ENCODE results near the gene NDEL1.

Gene NDEL1

DNA sequence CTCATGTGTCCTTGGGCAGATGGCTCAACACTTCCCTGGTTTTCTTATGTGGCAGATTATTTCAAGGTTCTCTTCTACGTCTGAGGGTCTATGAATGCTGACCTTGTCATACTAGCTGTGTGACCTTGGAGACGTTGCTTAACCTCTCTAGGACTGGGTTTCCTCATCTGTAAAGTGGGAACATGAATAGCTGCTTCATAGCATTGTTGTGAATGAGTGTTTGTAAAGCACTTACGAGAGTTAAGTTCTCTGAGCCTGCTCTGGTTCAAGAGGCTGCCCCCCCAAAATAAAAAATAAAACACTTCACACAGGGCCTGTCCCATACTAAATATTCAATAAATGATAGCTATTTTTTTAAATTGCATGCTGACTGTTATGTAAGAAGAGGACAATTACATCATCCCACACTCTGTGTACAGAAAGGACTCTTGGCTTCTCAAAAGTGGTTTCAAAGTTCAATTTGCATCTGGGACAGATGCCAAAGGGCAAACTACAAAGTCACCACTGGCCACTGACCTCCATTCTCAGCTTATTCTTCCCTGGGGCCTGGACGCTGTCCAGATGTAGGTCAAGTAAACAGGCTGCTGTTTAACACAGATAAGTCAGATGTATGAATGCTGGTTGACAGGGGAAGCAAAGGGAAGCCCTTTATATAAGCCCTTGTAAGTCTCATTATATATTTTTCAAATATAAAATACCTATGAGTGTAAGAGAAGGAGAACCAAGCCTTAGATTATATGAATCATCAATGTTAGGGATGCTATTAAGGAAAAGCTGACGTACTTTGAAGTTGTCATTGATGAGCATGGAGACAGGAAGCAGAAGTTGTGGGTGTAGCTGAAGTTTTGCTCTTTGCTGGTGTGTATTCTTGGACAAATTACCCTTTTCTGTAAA lies 15.4 kb upstream of the NDEL1 start:
- Histone ChIP-seq H2AK5ac (ENCODE audit: low read length, severe bottlenecking) (no peak overlapping the region), H3K18ac (ENCODE audit: low read depth in 1 of 2, low read length in 2 of 2) (no peak overlapping the region), H4K8ac (ENCODE audit: low read length) (no peak overlapping the region), H4K91ac (ENCODE audit: low read length) (no peak overlapping the region), H3K14ac (ENCODE audit: low read length in 2 of 2) (no peak overlapping the region), H3K4me1 (ENCODE audit: control insufficient read depth, insufficient read depth, low read depth, low read length) (no peaks in the 10 kb centered on the region), H3K4me2 (ENCODE audit: low read length, poor library complexity, severe bottlenecking) (no peak overlapping the region), H3K4me3 (ENCODE audit: insufficient read depth in 1 of 2, low read depth in 1 of 2, low read length in 2 of 2) (no peak overlapping the region), H2BK120ac (ENCODE audit: low read depth, low read length) (no peak overlapping the region), H3K36me3 (ENCODE audit: control insufficient read depth in 1 of 2, insufficient read depth in 2 of 2, low read depth in 1 of 2, low read length in 2 of 2) (no peaks in the 10 kb centered on the region), H3K23ac (ENCODE audit: low read length in 2 of 2) (no peak overlapping the region), H3K79me1 (replicated peaks; ENCODE audit: low read length, poor library complexity, severe bottlenecking) (no peaks in the 10 kb centered on the region), H3K9me3 (ENCODE audit: control insufficient read depth, low read length) (no peaks in the 10 kb centered on the region), H2BK5ac (ENCODE audit: low read depth, low read length, poor library complexity, severe bottlenecking) (no peak overlapping the region), H3K27ac (ENCODE audit: low read length, poor library complexity, severe bottlenecking) (no peak overlapping the region), H3K27me3 (ENCODE audit: control insufficient read depth in 1 of 2, insufficient read depth in 1 of 2, low read length in 2 of 2) (peaks cover 13 to 16% of the 10 kb centered on the region in 2 experiments), H3K9ac (ENCODE audit: low read length) (peak overlapping the region; percentile 25), H2BK15ac (ENCODE audit: low read depth, poor library complexity, severe bottlenecking) (no peak overlapping the region), H2AFZ (ENCODE audit: low read depth, low read length) (no peak overlapping the region), H3K4ac (ENCODE audit: low read depth in 1 of 2, low read length in 2 of 2) (no peak overlapping the region), H2BK12ac (ENCODE audit: low read length in 2 of 2) (peak overlapping the region in 1 of 2 experiments; percentile 56)
- peak; percentile 80 for DNase-seq
- WGBS: 35% methylated on average over 3 of the region's 5 CpGs

DNA sequence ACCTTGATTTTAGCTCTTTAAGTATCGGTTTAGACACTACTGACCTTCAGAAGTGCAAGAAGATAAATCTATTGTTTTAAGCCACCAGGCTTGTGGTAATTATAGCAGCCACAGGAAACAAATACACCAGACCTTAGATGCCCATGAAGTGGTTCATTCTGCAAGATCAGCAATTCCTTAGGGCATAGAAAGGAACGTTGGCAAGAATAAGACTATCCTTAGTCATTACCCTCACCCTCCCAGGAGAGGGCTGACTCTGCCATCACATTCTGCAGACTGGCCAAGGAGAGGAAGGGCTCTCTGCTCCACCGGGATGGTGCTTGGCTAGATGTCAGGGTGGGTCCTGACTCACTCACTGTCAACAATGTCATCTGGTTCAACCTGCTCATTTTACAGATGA lies 14.1 kb upstream of the NDEL1 start:
- Histone ChIP-seq H3K36me3 (ENCODE audit: control insufficient read depth in 1 of 2, insufficient read depth in 2 of 2, low read depth in 1 of 2, low read length in 2 of 2) (no peaks in the 10 kb centered on the region), H2AK5ac (ENCODE audit: low read length, severe bottlenecking) (no peak overlapping the region), H2AFZ (ENCODE audit: low read depth, low read length) (no peak overlapping the region), H3K14ac (ENCODE audit: low read length in 2 of 2) (no peak overlapping the region), H3K9ac (ENCODE audit: low read length) (no peak overlapping the region), H3K18ac (ENCODE audit: low read depth in 1 of 2, low read length in 2 of 2) (no peak overlapping the region), H4K8ac (ENCODE audit: low read length) (no peak overlapping the region), H3K4ac (ENCODE audit: low read depth in 1 of 2, low read length in 2 of 2) (no peak overlapping the region), H4K91ac (ENCODE audit: low read length) (no peak overlapping the region), H3K23ac (ENCODE audit: low read length in 2 of 2) (no peak overlapping the region), H3K4me1 (ENCODE audit: control insufficient read depth, insufficient read depth, low read depth, low read length) (no peaks in the 10 kb centered on the region), H3K4me2 (ENCODE audit: low read length, poor library complexity, severe bottlenecking) (no peak overlapping the region), H2BK15ac (ENCODE audit: low read depth, poor library complexity, severe bottlenecking) (no peak overlapping the region), H2BK12ac (ENCODE audit: low read length in 2 of 2) (no peak overlapping the region), H3K4me3 (ENCODE audit: insufficient read depth in 1 of 2, low read depth in 1 of 2, low read length in 2 of 2) (no peak overlapping the region), H3K79me1 (replicated peaks; ENCODE audit: low read length, poor library complexity, severe bottlenecking) (no peaks in the 10 kb centered on the region), H3K27ac (ENCODE audit: low read length, poor library complexity, severe bottlenecking) (no peak overlapping the region), H3K9me3 (ENCODE audit: control insufficient read depth, low read length) (no peaks in the 10 kb centered on the region), H2BK5ac (ENCODE audit: low read depth, low read length, poor library complexity, severe bottlenecking) (no peak overlapping the region), H3K27me3 (ENCODE audit: control insufficient read depth in 1 of 2, insufficient read depth in 1 of 2, low read length in 2 of 2) (peaks cover 9 to 16% of the 10 kb centered on the region in 2 experiments), H2BK120ac (ENCODE audit: low read depth, low read length) (no peak overlapping the region)
- no peak for DNase-seq
- 71% methylated on average over 3 of the region's 3 CpGs for WGBS

DNA sequence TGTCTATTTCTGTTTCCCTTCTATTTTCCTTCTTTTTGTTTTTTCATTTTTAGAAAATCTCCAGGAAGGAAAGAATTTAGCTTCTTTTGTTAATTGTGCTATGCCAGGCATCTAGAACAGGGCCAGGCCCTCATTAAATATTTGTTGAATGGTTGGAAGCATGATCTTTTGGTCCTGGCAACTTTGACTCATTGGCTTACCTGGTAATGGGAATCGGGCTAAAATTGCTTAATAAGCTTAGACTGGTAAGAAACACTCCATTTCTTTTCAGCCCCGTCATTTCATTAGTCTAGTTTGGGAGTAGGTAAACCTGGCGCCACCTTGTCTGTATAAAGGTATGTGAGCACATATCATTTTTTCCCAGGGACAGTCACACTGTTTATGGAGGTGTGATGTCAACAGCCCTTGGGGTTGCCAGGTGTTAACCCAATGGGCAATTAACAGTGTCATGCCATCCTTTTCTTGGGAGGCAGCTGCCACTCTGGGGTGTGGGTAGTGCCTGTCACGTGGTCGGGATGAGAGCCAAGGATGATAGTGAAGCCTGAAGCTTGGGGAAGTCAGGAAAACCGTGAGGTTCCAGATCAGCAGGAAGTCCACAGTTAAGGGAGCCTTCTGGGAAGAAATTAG lies 9.5 kb upstream of the NDEL1 start:
- Histone ChIP-seq H2BK15ac (ENCODE audit: low read depth, poor library complexity, severe bottlenecking) (no peak overlapping the region), H3K14ac (ENCODE audit: low read length in 2 of 2) (no peak overlapping the region), H3K4me2 (ENCODE audit: low read length, poor library complexity, severe bottlenecking) (no peak overlapping the region), H3K4me3 (ENCODE audit: insufficient read depth in 1 of 2, low read depth in 1 of 2, low read length in 2 of 2) (no peak overlapping the region), H3K23ac (ENCODE audit: low read length in 2 of 2) (peak overlapping the region in 1 of 2 experiments; percentile 3), H3K27me3 (ENCODE audit: control insufficient read depth in 1 of 2, insufficient read depth in 1 of 2, low read length in 2 of 2) (peaks cover 0 to 4% of the 10 kb centered on the region in 2 experiments), H4K8ac (ENCODE audit: low read length) (no peak overlapping the region), H3K18ac (ENCODE audit: low read depth in 1 of 2, low read length in 2 of 2) (no peak overlapping the region), H3K4me1 (ENCODE audit: control insufficient read depth, insufficient read depth, low read depth, low read length) (no peaks in the 10 kb centered on the region), H2AK5ac (ENCODE audit: low read length, severe bottlenecking) (no peak overlapping the region), H3K79me1 (replicated peaks; ENCODE audit: low read length, poor library complexity, severe bottlenecking) (no peaks in the 10 kb centered on the region), H2AFZ (ENCODE audit: low read depth, low read length) (no peak overlapping the region), H3K27ac (ENCODE audit: low read length, poor library complexity, severe bottlenecking) (no peak overlapping the region), H3K9me3 (ENCODE audit: control insufficient read depth, low read length) (no peaks in the 10 kb centered on the region), H3K4ac (ENCODE audit: low read depth in 1 of 2, low read length in 2 of 2) (no peak overlapping the region), H3K36me3 (ENCODE audit: control insufficient read depth in 1 of 2, insufficient read depth in 2 of 2, low read depth in 1 of 2, low read length in 2 of 2) (no peaks in the 10 kb centered on the region), H2BK12ac (ENCODE audit: low read length in 2 of 2) (no peak overlapping the region), H3K9ac (ENCODE audit: low read length) (no peak overlapping the region), H4K91ac (ENCODE audit: low read length) (no peak overlapping the region), H2BK5ac (ENCODE audit: low read depth, low read length, poor library complexity, severe bottlenecking) (no peak overlapping the region), H2BK120ac (ENCODE audit: low read depth, low read length) (no peak overlapping the region)
- 79% methylated on average over 6 of the region's 6 CpGs for WGBS
- DNase-seq: no peak

DNA sequence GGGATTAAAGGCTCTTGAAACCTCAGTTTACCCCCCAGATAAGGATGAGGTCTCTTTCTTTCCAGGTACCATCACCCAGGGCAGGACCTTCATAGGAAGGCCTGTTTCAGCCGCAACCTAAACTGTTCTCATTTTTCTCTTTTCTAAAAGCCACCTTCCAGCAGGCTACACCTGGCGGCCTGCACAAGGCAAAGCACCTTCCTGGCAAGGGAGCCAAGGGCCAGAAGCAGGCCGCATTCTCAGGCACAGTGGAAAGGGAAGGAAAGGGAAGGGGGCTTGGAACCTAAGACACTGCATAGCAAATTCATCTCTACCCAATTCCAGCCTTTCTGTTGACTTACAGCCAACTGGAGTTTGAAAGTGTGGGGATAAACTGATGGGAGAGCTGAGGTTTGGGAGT lies 8.9 kb upstream of the NDEL1 start:
- Histone ChIP-seq H3K36me3 (ENCODE audit: control insufficient read depth in 1 of 2, insufficient read depth in 2 of 2, low read depth in 1 of 2, low read length in 2 of 2) (no peaks in the 10 kb centered on the region), H4K8ac (ENCODE audit: low read length) (no peak overlapping the region), H3K4ac (ENCODE audit: low read depth in 1 of 2, low read length in 2 of 2) (no peak overlapping the region), H3K79me1 (replicated peaks; ENCODE audit: low read length, poor library complexity, severe bottlenecking) (no peaks in the 10 kb centered on the region), H3K4me3 (ENCODE audit: insufficient read depth in 1 of 2, low read depth in 1 of 2, low read length in 2 of 2) (no peak overlapping the region), H4K91ac (ENCODE audit: low read length) (no peak overlapping the region), H3K18ac (ENCODE audit: low read depth in 1 of 2, low read length in 2 of 2) (no peak overlapping the region), H3K27ac (ENCODE audit: low read length, poor library complexity, severe bottlenecking) (no peak overlapping the region), H2BK15ac (ENCODE audit: low read depth, poor library complexity, severe bottlenecking) (no peak overlapping the region), H3K14ac (ENCODE audit: low read length in 2 of 2) (no peak overlapping the region), H2BK120ac (ENCODE audit: low read depth, low read length) (no peak overlapping the region), H3K4me2 (ENCODE audit: low read length, poor library complexity, severe bottlenecking) (no peak overlapping the region), H3K9ac (ENCODE audit: low read length) (no peak overlapping the region), H3K9me3 (ENCODE audit: control insufficient read depth, low read length) (no peaks in the 10 kb centered on the region), H2BK5ac (ENCODE audit: low read depth, low read length, poor library complexity, severe bottlenecking) (no peak overlapping the region), H3K27me3 (ENCODE audit: control insufficient read depth in 1 of 2, insufficient read depth in 1 of 2, low read length in 2 of 2) (no peaks in the 10 kb centered on the region), H2AFZ (ENCODE audit: low read depth, low read length) (no peak overlapping the region), H3K4me1 (ENCODE audit: control insufficient read depth, insufficient read depth, low read depth, low read length) (no peaks in the 10 kb centered on the region), H2BK12ac (ENCODE audit: low read length in 2 of 2) (no peak overlapping the region), H3K23ac (ENCODE audit: low read length in 2 of 2) (no peak overlapping the region), H2AK5ac (ENCODE audit: low read length, severe bottlenecking) (no peak overlapping the region)
- WGBS: 100% methylated on average over 1 of the region's 3 CpGs
- DNase-seq: no peak

Data from mesenchymal stem cell (in vitro differentiated cells and primary cell).